ENCODE data around the gene CD8B2.

DNA sequence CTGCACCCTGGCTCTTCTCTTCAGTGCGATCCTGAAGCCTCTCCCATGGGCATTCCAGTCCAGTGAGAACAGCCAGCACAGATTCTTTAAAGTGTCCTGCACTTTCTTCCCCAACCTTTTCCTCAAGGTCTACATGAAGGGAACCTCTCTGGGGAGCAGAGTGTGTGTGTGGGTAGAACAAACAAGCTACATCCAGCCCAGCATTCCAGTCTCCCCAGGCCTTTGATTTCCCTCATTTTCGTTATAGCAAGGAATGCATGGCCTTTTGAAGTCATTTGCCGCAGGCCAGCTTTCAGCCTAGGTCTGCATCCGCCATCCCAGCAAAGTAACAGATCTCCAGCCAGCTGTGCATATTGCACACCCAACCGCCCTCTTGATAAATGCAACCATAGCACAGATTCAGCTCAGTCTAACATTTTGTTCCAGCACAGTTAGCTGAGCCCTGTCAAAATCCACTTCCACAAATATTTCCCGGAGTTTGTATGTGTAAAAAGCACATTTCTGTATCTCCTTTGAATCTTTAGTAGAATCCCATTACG, 44.6 kb downstream of the CD8B2 start:
- TF ChIP-seq POLR2AphosphoS5 (IDR thresholded peaks at IDR 0.05; ENCODE audit: low read depth) (no peak), EZH2 (IDR thresholded peaks at IDR 0.05; ENCODE audit: low read depth, unreplicated experiment) (no peak), EZH2phosphoT487 (IDR thresholded peaks at IDR 0.05; ENCODE audit: unreplicated experiment) (no peak), STAT1 (IDR thresholded peaks at IDR 0.05; ENCODE audit: unreplicated experiment) (no peak)
- TF ChIP-seq, protein P1, sequence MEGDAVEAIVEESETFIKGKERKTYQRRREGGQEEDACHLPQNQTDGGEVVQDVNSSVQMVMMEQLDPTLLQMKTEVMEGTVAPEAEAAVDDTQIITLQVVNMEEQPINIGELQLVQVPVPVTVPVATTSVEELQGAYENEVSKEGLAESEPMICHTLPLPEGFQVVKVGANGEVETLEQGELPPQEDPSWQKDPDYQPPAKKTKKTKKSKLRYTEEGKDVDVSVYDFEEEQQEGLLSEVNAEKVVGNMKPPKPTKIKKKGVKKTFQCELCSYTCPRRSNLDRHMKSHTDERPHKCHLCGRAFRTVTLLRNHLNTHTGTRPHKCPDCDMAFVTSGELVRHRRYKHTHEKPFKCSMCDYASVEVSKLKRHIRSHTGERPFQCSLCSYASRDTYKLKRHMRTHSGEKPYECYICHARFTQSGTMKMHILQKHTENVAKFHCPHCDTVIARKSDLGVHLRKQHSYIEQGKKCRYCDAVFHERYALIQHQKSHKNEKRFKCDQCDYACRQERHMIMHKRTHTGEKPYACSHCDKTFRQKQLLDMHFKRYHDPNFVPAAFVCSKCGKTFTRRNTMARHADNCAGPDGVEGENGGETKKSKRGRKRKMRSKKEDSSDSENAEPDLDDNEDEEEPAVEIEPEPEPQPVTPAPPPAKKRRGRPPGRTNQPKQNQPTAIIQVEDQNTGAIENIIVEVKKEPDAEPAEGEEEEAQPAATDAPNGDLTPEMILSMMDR (conservative IDR thresholded peaks at IDR 0.05; ENCODE audit: low read depth in 2 of 2), result no peak
- TF ChIP-seq, protein P2, sequence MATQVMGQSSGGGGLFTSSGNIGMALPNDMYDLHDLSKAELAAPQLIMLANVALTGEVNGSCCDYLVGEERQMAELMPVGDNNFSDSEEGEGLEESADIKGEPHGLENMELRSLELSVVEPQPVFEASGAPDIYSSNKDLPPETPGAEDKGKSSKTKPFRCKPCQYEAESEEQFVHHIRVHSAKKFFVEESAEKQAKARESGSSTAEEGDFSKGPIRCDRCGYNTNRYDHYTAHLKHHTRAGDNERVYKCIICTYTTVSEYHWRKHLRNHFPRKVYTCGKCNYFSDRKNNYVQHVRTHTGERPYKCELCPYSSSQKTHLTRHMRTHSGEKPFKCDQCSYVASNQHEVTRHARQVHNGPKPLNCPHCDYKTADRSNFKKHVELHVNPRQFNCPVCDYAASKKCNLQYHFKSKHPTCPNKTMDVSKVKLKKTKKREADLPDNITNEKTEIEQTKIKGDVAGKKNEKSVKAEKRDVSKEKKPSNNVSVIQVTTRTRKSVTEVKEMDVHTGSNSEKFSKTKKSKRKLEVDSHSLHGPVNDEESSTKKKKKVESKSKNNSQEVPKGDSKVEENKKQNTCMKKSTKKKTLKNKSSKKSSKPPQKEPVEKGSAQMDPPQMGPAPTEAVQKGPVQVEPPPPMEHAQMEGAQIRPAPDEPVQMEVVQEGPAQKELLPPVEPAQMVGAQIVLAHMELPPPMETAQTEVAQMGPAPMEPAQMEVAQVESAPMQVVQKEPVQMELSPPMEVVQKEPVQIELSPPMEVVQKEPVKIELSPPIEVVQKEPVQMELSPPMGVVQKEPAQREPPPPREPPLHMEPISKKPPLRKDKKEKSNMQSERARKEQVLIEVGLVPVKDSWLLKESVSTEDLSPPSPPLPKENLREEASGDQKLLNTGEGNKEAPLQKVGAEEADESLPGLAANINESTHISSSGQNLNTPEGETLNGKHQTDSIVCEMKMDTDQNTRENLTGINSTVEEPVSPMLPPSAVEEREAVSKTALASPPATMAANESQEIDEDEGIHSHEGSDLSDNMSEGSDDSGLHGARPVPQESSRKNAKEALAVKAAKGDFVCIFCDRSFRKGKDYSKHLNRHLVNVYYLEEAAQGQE (IDR thresholded peaks at IDR 0.05; ENCODE audit: unreplicated experiment), result no peak
- TF ChIP-seq, protein P3, sequence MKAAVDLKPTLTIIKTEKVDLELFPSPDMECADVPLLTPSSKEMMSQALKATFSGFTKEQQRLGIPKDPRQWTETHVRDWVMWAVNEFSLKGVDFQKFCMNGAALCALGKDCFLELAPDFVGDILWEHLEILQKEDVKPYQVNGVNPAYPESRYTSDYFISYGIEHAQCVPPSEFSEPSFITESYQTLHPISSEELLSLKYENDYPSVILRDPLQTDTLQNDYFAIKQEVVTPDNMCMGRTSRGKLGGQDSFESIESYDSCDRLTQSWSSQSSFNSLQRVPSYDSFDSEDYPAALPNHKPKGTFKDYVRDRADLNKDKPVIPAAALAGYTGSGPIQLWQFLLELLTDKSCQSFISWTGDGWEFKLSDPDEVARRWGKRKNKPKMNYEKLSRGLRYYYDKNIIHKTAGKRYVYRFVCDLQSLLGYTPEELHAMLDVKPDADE (IDR thresholded peaks at IDR 0.05), result no peak

Data from GM23338 (cell line).